WTC11 (cell line): ENCODE data around the gene SKIC8. TPM values are rescaled to one million over a fixed set of nuclear protein-coding genes. Genes with fewer than 3 reads are reported as not detected.

Experiments used
- ATAC-seq: fragments of 200-7000 bp; cut with Tn5 transposase; 2 replicates; pipeline ENCODE4 v1.10.0; 2021; ENCODE audit warnings: mild to moderate bottlenecking, moderate library complexity
- CTCF ChIA-PET: fragments of 300-600 bp; sonication (Branson Sonifier 250); formaldehyde crosslinking; loops from one replicate; lab custom pipeline; 2021; ENCODE audit warnings: antibody characterized with exemption; lab: Charles Lee
- POLR2A ChIA-PET: fragments of 350-600 bp; sonication (Branson Sonifier 250); formaldehyde crosslinking; loops from one replicate; lab custom pipeline; 2021; ENCODE audit warnings: antibody characterized with exemption; lab: Charles Lee
- DNase-seq: peaks from one replicate; pipeline ENCODE4 v3.0.0; 2021; ENCODE audit warnings: low spot score
- H3K27ac Mint-ChIP-seq: 2 replicates; pipeline ENCODE4 v1.8.0; 2021; ENCODE audit warnings: mixed read lengths
- H3K27me3 Mint-ChIP-seq: 2 replicates; pipeline ENCODE4 v1.8.0; 2021; ENCODE audit warnings: low read depth, mild to moderate bottlenecking, moderate library complexity, mixed read lengths
- H3K36me3 Mint-ChIP-seq: 2 replicates; pipeline ENCODE4 v1.8.0; 2021; ENCODE audit warnings: mixed read lengths
- H3K4me1 Mint-ChIP-seq: 2 replicates; pipeline ENCODE4 v1.8.0; 2022; ENCODE audit warnings: mixed read lengths
- H3K4me3 Mint-ChIP-seq: 2 replicates; pipeline ENCODE4 v1.8.0; 2021; ENCODE audit warnings: mild to moderate bottlenecking, moderate library complexity, mixed read lengths
- H3K9me3 Mint-ChIP-seq: 2 replicates; pipeline ENCODE4 v1.8.0; 2021; ENCODE audit warnings: mixed read lengths
- CREB1 ChIP-seq: sonication (generic); formaldehyde crosslinking; IDR thresholded peaks from 2 replicates; pipeline ENCODE4 v1.8.0; 2023; ENCODE audit warnings: mild to moderate bottlenecking, missing genetic modification reagents
- FOXJ3 ChIP-seq: sonication (generic); formaldehyde crosslinking; IDR thresholded peaks from 2 replicates; pipeline ENCODE4 v1.9.0; 2021; ENCODE audit warnings: missing genetic modification reagents, mild to moderate bottlenecking, borderline replicate concordance
- FOXK1 ChIP-seq: sonication (generic); formaldehyde crosslinking; IDR thresholded peaks from 2 replicates; pipeline ENCODE4 v1.8.0; 2022; ENCODE audit warnings: mild to moderate bottlenecking, moderate library complexity, missing genetic modification reagents
- GTF2I ChIP-seq: fragments of 250-450 bp; sonication (Bioruptor Pico); conservative IDR thresholded peaks from 2 replicates; pipeline ENCODE4 v1.4.0; 2021; ENCODE audit warnings: mild to moderate bottlenecking
- MXD4 ChIP-seq: fragments of 250-450 bp; sonication (Bioruptor Pico); IDR thresholded peaks from 2 replicates; pipeline ENCODE4 v1.8.0; 2021; ENCODE audit warnings: mild to moderate bottlenecking, moderate library complexity, borderline replicate concordance
- RELA ChIP-seq: sonication (generic); formaldehyde crosslinking; IDR thresholded peaks from 2 replicates; pipeline ENCODE4 v1.8.1; 2022; ENCODE audit warnings: missing genetic modification reagents, mild to moderate bottlenecking, borderline replicate concordance
- RORB ChIP-seq: fragments of 250-450 bp; sonication (Bioruptor Pico); IDR thresholded peaks from 2 replicates; pipeline ENCODE4 v1.9.0; 2021; ENCODE audit warnings: mild to moderate bottlenecking
- total RNA-seq: library from RNA; stranded (reverse); gene quantifications from 3 replicates; pipeline ENCODE4 v1.2.3, GENCODE V29; 2021
- TF ChIP-seq, protein P1 (sequence below): sonication (generic); formaldehyde crosslinking; conservative IDR thresholded peaks from 2 replicates; pipeline ENCODE4 v1.8.1; 2023; ENCODE audit warnings: mild to moderate bottlenecking, low read depth, missing genetic modification reagents, moderate library complexity
- TF ChIP-seq, protein P2 (sequence below): fragments of 200-600 bp; IDR thresholded peaks from 2 replicates; pipeline ENCODE4 v1.8.0; 2022; ENCODE audit warnings: antibody characterized with exemption
- TF ChIP-seq, protein P3 (sequence below): sonication (generic); formaldehyde crosslinking; IDR thresholded peaks from 2 replicates; pipeline ENCODE4 v1.8.1; 2023; ENCODE audit warnings: mild to moderate bottlenecking, missing genetic modification reagents, moderate library complexity
- TF ChIP-seq, protein P4 (sequence below): fragments of 250-450 bp; sonication (Bioruptor Pico); IDR thresholded peaks from 2 replicates; pipeline ENCODE4 v1.8.0; 2021; ENCODE audit warnings: mild to moderate bottlenecking
- TF ChIP-seq, protein P5 (sequence below): sonication (generic); formaldehyde crosslinking; IDR thresholded peaks from 2 replicates; pipeline ENCODE4 v1.8.0; 2022; ENCODE audit warnings: missing genetic modification reagents

Gene SKIC8
- total RNA-seq, 1 experiment from 2014 or later = 55.6 TPM

DNA sequence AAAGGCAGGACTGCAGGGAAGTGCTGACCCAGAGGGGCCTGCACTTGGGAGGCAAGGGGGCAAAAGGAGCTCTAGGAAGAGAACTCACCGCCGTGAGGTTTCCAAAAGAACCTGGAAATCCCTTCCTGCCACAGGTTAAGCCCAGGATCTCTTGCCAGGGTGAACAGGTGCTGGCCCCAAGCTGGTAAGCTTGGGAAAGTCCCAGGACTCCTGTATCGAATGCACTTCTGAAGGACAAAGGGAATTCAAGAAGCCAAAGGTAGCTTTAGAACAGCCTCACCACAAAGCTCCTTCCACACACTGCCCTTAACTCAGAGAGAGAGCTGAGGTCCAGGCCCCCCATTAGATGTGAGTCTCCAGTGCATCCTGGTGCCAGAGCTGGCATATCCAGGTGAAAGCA lies 11.9 kb upstream of the SKIC8 start:
- no peak for TF ChIP-seq CREB1
- Mint-ChIP-seq H3K4me3 (no peak overlapping the region), H3K4me1 (peaks cover 22% of the 10 kb centered on the region), H3K36me3 (no peaks in the 10 kb centered on the region), H3K9me3 (no peaks in the 10 kb centered on the region), H3K27me3 (no peaks in the 10 kb centered on the region), H3K27ac (no peak overlapping the region)
- no peak for DNase-seq
- no peak for ATAC-seq
- ChIA-PET POLR2A (no interaction called here), CTCF (interaction anchor here (0.6 to 2.6 kb wide), 9 partner anchors 10 to 171 kb away, joined by 3 to 23 read pairs (median 3); partner anchors contain the start of gene IDH3A)

DNA sequence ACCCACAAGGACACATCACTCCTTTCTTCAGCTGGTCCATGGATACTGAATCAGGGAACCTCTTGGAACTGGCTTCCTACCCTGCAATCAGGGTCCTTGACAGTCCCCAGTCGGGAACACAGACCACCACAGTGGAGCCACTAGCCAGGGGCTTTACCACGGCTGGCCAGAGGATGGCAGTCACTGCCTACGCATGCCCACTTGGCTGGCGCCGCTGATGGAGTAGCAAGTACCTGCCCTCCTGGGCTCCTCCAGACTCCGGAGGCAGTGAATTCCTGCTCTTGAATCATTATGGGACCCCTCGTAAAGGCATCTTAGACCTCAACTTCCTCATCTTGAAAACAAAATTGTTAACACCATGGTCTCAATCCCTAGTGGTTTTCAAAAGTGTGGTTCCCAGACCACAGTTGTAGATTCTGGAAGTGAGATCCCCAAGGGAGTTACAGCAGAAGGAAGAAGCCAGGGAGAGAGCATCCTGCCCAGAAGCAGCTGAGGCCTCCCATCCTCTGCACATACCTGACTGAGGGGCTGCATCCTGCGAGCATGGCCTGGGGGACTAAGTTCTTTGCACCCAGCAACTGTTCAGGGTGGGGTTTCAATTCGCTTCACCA lies 9.1 kb upstream of the SKIC8 start:
- Mint-ChIP-seq H3K27ac (no peak overlapping the region), H3K4me1 (peaks cover 17% of the 10 kb centered on the region), H3K27me3 (no peaks in the 10 kb centered on the region), H3K9me3 (no peaks in the 10 kb centered on the region), H3K4me3 (no peak overlapping the region)
- POLR2A ChIA-PET = interaction anchor here (0.5 kb wide), 1 partner anchor 103 kb away, joined by 3 read pairs; no protein-coding TSS in a partner anchor
- peak; percentile 95 for DNase-seq
- 0 out of 2 replicates have a peak, but pooled peaks have one; percentile 25 for TF ChIP-seq GTF2I (CRISPR knock-in tag)
- TF ChIP-seq, protein P1, sequence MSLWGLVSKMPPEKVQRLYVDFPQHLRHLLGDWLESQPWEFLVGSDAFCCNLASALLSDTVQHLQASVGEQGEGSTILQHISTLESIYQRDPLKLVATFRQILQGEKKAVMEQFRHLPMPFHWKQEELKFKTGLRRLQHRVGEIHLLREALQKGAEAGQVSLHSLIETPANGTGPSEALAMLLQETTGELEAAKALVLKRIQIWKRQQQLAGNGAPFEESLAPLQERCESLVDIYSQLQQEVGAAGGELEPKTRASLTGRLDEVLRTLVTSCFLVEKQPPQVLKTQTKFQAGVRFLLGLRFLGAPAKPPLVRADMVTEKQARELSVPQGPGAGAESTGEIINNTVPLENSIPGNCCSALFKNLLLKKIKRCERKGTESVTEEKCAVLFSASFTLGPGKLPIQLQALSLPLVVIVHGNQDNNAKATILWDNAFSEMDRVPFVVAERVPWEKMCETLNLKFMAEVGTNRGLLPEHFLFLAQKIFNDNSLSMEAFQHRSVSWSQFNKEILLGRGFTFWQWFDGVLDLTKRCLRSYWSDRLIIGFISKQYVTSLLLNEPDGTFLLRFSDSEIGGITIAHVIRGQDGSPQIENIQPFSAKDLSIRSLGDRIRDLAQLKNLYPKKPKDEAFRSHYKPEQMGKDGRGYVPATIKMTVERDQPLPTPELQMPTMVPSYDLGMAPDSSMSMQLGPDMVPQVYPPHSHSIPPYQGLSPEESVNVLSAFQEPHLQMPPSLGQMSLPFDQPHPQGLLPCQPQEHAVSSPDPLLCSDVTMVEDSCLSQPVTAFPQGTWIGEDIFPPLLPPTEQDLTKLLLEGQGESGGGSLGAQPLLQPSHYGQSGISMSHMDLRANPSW (CRISPR knock-in tag) = no peak
- TF ChIP-seq, protein P2, sequence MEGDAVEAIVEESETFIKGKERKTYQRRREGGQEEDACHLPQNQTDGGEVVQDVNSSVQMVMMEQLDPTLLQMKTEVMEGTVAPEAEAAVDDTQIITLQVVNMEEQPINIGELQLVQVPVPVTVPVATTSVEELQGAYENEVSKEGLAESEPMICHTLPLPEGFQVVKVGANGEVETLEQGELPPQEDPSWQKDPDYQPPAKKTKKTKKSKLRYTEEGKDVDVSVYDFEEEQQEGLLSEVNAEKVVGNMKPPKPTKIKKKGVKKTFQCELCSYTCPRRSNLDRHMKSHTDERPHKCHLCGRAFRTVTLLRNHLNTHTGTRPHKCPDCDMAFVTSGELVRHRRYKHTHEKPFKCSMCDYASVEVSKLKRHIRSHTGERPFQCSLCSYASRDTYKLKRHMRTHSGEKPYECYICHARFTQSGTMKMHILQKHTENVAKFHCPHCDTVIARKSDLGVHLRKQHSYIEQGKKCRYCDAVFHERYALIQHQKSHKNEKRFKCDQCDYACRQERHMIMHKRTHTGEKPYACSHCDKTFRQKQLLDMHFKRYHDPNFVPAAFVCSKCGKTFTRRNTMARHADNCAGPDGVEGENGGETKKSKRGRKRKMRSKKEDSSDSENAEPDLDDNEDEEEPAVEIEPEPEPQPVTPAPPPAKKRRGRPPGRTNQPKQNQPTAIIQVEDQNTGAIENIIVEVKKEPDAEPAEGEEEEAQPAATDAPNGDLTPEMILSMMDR = peak; percentile 86
- TF ChIP-seq RELA (CRISPR knock-in tag) = no peak
- TF ChIP-seq, all 79 proteins: peak for 2
- H3K36me3 Mint-ChIP-seq = no peaks in the 10 kb centered on the region
- ATAC-seq = peak; percentile 93
- CTCF ChIA-PET = interaction anchor here (0.6 to 2.7 kb wide), 18 partner anchors 8 to 443 kb away, joined by 3 to 34 read pairs (median 3); partner anchors contain the start of genes CHRNA5, IREB2 and SKIC8

DNA sequence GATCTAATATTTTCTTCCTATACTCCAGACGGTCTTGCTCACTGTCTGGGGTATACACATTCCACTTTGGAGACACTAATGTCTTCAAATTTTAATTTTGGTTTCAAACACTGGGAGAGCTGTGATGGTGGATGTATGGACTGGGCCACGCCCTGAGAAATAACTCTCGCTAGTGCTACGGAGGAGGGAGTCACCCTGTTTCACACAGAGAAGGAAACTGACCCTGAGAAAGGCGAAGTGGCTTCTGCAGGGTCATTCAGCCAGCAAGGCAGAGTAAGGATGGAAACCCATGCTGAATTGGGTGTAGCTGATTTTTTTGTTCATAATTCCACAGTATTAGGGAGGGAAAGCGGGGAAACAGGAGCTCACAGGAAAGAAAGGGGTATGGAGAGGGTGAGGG lies 8.6 kb upstream of the SKIC8 start:
- POLR2A ChIA-PET = interaction anchor here (0.5 kb wide), 1 partner anchor 104 kb away, joined by 3 read pairs; no protein-coding TSS in a partner anchor
- Mint-ChIP-seq H3K36me3 (no peaks in the 10 kb centered on the region), H3K4me3 (no peak overlapping the region), H3K27ac (no peak overlapping the region), H3K4me1 (peaks cover 15% of the 10 kb centered on the region), H3K27me3 (no peaks in the 10 kb centered on the region), H3K9me3 (no peaks in the 10 kb centered on the region)
- CTCF ChIA-PET = interaction anchor here (0.6 to 2.7 kb wide), 20 partner anchors 8 to 443 kb away, joined by 3 to 34 read pairs (median 4); partner anchors contain the start of genes CHRNA5, IREB2 and SKIC8
- DNase-seq (no peak), ATAC-seq (no peak)
- no peak for TF ChIP-seq FOXJ3 (CRISPR knock-in tag)
- TF ChIP-seq, protein P3, sequence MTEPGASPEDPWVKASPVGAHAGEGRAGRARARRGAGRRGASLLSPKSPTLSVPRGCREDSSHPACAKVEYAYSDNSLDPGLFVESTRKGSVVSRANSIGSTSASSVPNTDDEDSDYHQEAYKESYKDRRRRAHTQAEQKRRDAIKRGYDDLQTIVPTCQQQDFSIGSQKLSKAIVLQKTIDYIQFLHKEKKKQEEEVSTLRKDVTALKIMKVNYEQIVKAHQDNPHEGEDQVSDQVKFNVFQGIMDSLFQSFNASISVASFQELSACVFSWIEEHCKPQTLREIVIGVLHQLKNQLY (CRISPR knock-in tag) = no peak
- no peak for TF ChIP-seq FOXK1 (CRISPR knock-in tag)
- TF ChIP-seq MXD4 (CRISPR knock-in tag) = no peak
- TF ChIP-seq, protein P1 (CRISPR knock-in tag) = no peak
- no peak for TF ChIP-seq RORB (CRISPR knock-in tag)
- TF ChIP-seq, protein P4, sequence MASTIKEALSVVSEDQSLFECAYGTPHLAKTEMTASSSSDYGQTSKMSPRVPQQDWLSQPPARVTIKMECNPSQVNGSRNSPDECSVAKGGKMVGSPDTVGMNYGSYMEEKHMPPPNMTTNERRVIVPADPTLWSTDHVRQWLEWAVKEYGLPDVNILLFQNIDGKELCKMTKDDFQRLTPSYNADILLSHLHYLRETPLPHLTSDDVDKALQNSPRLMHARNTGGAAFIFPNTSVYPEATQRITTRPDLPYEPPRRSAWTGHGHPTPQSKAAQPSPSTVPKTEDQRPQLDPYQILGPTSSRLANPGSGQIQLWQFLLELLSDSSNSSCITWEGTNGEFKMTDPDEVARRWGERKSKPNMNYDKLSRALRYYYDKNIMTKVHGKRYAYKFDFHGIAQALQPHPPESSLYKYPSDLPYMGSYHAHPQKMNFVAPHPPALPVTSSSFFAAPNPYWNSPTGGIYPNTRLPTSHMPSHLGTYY = no peak
- TF ChIP-seq, protein P5, sequence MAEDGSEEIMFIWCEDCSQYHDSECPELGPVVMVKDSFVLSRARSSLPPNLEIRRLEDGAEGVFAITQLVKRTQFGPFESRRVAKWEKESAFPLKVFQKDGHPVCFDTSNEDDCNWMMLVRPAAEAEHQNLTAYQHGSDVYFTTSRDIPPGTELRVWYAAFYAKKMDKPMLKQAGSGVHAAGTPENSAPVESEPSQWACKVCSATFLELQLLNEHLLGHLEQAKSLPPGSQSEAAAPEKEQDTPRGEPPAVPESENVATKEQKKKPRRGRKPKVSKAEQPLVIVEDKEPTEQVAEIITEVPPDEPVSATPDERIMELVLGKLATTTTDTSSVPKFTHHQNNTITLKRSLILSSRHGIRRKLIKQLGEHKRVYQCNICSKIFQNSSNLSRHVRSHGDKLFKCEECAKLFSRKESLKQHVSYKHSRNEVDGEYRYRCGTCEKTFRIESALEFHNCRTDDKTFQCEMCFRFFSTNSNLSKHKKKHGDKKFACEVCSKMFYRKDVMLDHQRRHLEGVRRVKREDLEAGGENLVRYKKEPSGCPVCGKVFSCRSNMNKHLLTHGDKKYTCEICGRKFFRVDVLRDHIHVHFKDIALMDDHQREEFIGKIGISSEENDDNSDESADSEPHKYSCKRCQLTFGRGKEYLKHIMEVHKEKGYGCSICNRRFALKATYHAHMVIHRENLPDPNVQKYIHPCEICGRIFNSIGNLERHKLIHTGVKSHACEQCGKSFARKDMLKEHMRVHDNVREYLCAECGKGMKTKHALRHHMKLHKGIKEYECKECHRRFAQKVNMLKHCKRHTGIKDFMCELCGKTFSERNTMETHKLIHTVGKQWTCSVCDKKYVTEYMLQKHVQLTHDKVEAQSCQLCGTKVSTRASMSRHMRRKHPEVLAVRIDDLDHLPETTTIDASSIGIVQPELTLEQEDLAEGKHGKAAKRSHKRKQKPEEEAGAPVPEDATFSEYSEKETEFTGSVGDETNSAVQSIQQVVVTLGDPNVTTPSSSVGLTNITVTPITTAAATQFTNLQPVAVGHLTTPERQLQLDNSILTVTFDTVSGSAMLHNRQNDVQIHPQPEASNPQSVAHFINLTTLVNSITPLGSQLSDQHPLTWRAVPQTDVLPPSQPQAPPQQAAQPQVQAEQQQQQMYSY (CRISPR knock-in tag) = no peak
